Duodenal mucosa (tissue), 2 donors: ENCODE results near the gene CENPW.

Experiments
- H3K27ac ChIP-seq: one replicate; pipeline ENCODE4 v1.7.0; 2013; ENCODE audit warnings: low read depth, low read length
- H3K27me3 ChIP-seq, 2 donors: one replicate each; pipeline ENCODE4 v1.7.0; 2013; ENCODE audit warnings: low read length in 2 of 2, control low read depth in 1 of 2; ENCODE audit not compliant: insufficient read depth in 2 of 2, control insufficient read depth in 1 of 2
- H3K36me3 ChIP-seq, 2 donors: one replicate each; pipeline ENCODE4 v1.7.0; 2013; ENCODE audit warnings: low read length in 2 of 2, control low read depth in 1 of 2; ENCODE audit not compliant: insufficient read depth in 2 of 2, control insufficient read depth in 1 of 2
- H3K4me1 ChIP-seq, 2 donors: one replicate each; pipeline ENCODE4 v1.7.0; 2013; ENCODE audit warnings: low read length in 2 of 2, control low read depth in 1 of 2; ENCODE audit not compliant: insufficient read depth in 2 of 2, control insufficient read depth in 1 of 2
- H3K4me3 ChIP-seq, 2 donors: one replicate each; pipeline ENCODE4 v1.7.0; 2013; ENCODE audit warnings: low read length in 2 of 2, low read depth in 1 of 2
- H3K9ac ChIP-seq, 2 donors: one replicate each; pipeline ENCODE4 v1.7.0; 2013; ENCODE audit warnings: low read length in 2 of 2, low read depth in 1 of 2
- H3K9me3 ChIP-seq, 2 donors: one replicate each; pipeline ENCODE4 v1.7.0; 2013; ENCODE audit warnings: low read length in 2 of 2, control low read depth in 1 of 2; ENCODE audit not compliant: control insufficient read depth in 1 of 2

Gene CENPW

DNA sequence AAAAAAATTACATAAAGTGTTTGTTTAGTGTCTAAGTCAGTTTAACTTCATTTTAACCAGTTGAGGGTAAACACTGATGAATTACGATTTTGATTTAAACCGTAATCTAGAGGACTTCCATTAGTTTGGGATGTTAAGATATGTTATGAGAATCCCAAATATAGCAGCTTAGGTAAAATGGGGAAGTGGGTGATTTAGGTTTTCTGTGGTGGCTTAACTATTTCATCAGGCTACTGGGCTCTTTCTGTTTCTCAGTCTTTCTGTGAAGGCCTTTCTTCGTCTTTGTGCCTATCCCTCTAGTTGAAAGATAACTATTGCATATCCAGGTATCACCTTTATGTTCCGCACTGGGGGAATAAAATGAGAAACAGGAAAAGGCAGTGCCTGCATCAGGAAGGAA, 27.9 kb downstream of the CENPW start:
- Histone ChIP-seq H3K9me3 (no peaks in the 10 kb centered on the region), H3K27me3 (no peaks in the 10 kb centered on the region), H3K27ac (no peak overlapping the region), H3K9ac (no peak overlapping the region), H3K36me3 (no peaks in the 10 kb centered on the region), H3K4me3 (no peak overlapping the region), H3K4me1 (no peaks in the 10 kb centered on the region)

DNA sequence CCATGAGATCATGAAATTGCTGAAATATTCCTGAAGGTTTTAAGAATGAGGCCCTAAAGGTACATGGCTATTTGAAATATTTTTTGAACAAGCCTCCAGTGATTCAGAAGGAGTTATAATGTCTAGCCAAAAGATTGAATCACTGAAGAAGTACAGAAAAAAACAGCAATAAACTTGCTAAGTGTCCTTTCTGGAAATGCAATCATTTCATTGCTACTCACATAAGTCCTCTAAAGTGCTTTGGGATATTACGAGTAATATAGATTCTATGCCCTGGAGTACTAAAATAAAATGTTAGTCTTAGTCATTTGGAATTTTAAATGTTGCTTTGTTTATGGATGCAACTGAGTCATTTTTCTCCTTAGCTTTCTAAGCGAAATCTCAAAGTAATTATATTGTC, 32.7 kb downstream of the CENPW start:
- Histone ChIP-seq H3K27me3 (no peaks in the 10 kb centered on the region), H3K9ac (no peak overlapping the region), H3K9me3 (no peaks in the 10 kb centered on the region), H3K36me3 (no peaks in the 10 kb centered on the region), H3K4me1 (no peaks in the 10 kb centered on the region), H3K4me3 (no peak overlapping the region), H3K27ac (no peak overlapping the region)

DNA sequence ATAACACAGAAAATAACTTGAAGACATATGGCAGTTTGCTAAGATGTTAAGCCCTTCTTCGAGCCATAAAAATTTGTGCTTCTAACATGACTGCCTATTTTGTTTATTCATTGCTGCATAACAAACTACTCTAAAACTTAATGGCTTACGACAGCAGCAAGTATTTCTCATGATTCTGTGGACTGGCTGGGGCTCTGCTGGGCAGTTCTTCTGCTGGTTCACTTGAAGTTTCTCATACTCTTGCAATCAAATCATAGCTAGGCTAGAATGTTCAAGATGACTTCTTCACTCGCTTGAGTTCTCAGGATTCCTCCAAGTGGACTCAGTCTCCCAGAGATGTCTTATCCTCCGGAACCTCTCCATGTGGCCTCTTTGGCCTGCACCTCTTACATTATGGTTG, 33.4 kb downstream of the CENPW start:
- Histone ChIP-seq H3K9me3 (no peaks in the 10 kb centered on the region), H3K36me3 (no peaks in the 10 kb centered on the region), H3K27ac (no peak overlapping the region), H3K4me3 (no peak overlapping the region), H3K27me3 (no peaks in the 10 kb centered on the region), H3K4me1 (no peaks in the 10 kb centered on the region), H3K9ac (no peak overlapping the region)

DNA sequence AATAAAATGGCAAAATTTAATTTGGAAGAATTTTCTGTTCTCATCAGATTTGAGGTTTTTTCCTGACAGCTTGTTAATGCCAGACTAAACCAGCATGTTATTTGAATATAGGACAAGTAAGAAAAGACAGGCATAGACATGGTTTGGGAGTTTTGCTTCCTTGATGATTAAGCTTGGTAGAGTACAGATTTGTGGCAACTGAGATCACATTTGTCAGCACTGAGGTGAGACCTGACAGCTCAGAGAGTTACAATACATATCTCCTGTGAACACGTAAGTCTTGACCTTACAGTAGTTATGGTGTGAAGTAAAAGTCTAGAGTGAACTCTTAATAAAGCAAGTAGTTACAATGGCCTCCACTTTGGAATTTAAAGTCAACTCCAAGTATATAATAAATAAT, 34.5 kb downstream of the CENPW start:
- Histone ChIP-seq H3K9ac (no peak overlapping the region), H3K27me3 (no peaks in the 10 kb centered on the region), H3K36me3 (no peaks in the 10 kb centered on the region), H3K9me3 (no peaks in the 10 kb centered on the region), H3K4me1 (no peaks in the 10 kb centered on the region), H3K4me3 (no peak overlapping the region), H3K27ac (no peak overlapping the region)

DNA sequence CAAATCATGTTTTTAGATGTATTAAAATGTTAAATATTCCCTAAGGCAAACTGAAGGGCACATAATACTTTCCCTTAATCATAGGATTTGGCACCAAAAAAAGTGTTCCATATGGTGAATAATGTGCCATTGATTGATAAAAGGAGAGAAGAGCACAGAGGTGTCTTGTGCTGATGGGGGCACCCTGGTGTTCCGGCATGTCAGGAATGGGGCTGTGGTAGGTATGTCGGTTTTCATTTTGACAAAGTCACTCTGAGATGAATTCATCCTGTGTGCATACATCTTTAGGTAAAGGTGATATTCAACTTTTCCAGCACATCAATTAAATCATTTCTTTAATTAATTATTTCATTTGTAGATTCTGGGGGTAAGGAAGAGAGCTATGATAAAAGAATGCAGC, 36.8 kb downstream of the CENPW start:
- Histone ChIP-seq H3K9me3 (no peaks in the 10 kb centered on the region), H3K36me3 (no peaks in the 10 kb centered on the region), H3K4me1 (peaks cover 0 to 3% of the 10 kb centered on the region in 2 donors), H3K9ac (no peak overlapping the region), H3K4me3 (no peak overlapping the region), H3K27ac (no peak overlapping the region), H3K27me3 (no peaks in the 10 kb centered on the region)

DNA sequence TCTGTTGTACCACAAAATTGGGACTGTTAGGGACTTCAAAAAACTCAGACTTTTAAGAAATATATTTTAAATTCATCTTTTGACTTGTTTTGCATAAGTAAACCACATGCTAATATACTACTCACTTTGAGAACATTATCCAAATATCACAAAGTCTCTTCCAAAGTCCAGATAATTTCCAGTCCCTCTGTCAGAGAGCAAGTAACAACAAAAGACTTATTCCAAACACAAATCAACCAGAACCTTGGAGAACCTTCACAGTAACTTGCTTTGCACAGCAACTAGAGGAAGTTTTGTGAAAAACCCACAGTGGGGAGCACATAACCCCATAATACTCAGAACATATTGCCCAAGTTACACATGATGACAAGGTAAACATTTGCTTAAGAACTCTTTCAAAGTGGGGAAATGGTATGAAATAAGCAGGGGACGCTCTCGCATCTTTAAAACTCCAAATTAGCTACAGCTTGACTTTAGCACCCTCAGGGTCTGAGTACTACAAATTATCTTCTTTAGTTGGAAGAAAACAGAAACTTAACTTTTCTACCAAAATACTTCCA, 37.8 kb downstream of the CENPW start:
- H3K27me3 ChIP-seq: no peaks in the 10 kb centered on the region
- H3K9ac ChIP-seq: no peak overlapping the region
- H3K27ac ChIP-seq: no peak overlapping the region
- peaks cover 0 to 3% of the 10 kb centered on the region in 2 donors for H3K4me1 ChIP-seq
- no peak overlapping the region for H3K4me3 ChIP-seq
- H3K9me3 ChIP-seq: no peaks in the 10 kb centered on the region
- no peaks in the 10 kb centered on the region for H3K36me3 ChIP-seq

DNA sequence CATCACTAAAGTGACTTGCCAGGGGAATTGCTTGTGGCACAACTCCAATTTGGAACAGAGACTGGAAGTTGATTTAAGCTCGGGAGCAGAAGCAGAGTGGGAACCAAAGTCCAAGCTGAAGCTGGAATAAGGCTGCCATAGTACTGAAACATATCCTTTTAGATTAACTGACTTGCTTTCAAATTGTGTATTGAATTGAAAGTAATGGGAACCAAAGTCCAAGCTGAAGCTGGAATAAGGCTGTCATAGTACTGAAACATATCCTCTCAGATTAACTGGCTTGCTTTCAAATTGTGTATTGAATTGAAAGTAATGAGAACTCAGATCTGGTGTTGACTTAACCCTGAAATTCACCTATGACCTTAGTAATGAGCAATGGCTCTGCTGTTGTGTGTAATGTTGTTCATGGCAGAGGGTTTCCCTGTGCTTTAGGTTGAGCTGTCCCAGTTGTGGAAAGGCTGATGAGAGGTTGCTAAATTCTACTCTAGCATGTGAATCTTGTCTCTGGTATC, 40.2 kb downstream of the CENPW start:
- Histone ChIP-seq H3K4me3 (no peak overlapping the region), H3K9me3 (peaks cover 0 to 4% of the 10 kb centered on the region in 2 donors), H3K36me3 (no peaks in the 10 kb centered on the region), H3K9ac (no peak overlapping the region), H3K4me1 (peaks cover 0 to 3% of the 10 kb centered on the region in 2 donors), H3K27ac (no peak overlapping the region), H3K27me3 (no peaks in the 10 kb centered on the region)

DNA sequence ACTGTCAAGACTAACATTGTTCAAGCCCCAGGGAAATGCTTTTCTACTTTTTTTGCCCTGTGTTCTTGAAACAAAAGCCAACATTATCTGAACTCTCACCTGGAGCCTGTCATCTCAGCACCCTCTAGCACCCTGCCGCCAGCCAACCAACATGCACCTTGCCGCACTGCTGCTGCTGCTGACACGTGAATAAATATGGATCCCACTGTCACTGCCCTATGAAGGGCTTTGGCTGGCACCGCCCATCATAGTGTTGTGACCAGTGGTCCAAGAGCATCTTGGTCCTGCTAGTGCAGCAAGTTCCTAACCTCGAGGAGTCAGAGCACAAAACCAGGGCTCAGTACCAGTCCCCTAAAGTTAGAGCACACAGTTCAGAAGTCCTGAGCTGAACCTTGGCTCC, 41.6 kb downstream of the CENPW start:
- no peak overlapping the region for H3K9ac ChIP-seq
- no peak overlapping the region for H3K27ac ChIP-seq
- no peaks in the 10 kb centered on the region for H3K36me3 ChIP-seq

DNA sequence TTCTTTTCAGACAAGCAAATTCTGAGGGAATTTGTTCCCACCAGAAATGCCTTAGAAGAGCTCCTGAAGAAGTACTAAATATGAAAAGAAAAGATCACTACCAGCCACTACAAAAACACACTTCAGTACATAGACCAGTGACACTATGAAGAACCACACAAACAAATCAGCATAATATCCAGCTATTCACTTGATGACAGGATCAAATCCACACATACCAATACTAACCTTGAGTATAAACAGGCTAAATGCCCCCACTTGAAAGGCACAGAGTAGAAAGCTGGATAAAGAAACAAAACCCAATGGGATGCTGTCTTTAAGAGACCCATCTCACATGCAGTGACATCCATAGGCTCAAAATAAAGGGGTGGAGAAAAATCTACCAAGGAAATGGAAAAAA, 43.3 kb downstream of the CENPW start:
- Histone ChIP-seq H3K9ac (no peak overlapping the region), H3K27me3 (no peaks in the 10 kb centered on the region), H3K9me3 (peaks cover 0 to 4% of the 10 kb centered on the region in 2 donors), H3K27ac (no peak overlapping the region), H3K36me3 (no peaks in the 10 kb centered on the region), H3K4me3 (no peak overlapping the region), H3K4me1 (peaks cover 0 to 3% of the 10 kb centered on the region in 2 donors)

More for the DNA sequence above, 41.6 kb downstream of the CENPW start:
- Histone ChIP-seq H3K9me3 (peaks cover 0 to 4% of the 10 kb centered on the region in 2 donors), H3K27me3 (no peaks in the 10 kb centered on the region), H3K4me3 (no peak overlapping the region), H3K4me1 (peaks cover 0 to 3% of the 10 kb centered on the region in 2 donors)

DNA sequence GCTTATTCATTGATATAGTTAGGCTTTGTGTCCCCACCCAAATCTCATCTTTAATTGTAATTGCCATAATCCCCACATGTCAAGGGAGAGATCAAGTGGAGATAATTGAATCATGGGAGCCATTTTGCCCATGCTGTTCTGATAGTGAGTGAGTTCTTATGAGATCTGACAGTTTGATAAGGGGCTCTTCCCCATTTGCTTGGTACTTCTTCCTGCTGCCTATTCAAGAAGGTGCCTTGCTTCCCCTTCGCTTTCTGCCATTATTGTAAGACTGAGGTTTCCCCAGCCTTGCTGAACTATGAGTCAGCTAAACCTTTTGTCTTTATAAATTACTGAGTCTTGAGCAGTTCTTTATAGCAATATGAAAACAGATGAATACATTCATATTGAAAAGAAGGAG, 45.6 kb downstream of the CENPW start:
- no peaks in the 10 kb centered on the region for H3K36me3 ChIP-seq

More for the DNA sequence above, 45.6 kb downstream of the CENPW start:
- no peak overlapping the region for H3K9ac ChIP-seq
- H3K9me3 ChIP-seq: peaks cover 0 to 4% of the 10 kb centered on the region in 2 donors
- no peaks in the 10 kb centered on the region for H3K4me1 ChIP-seq
- no peak overlapping the region for H3K4me3 ChIP-seq
- no peak overlapping the region for H3K27ac ChIP-seq
- no peaks in the 10 kb centered on the region for H3K27me3 ChIP-seq
